Aorta (tissue), 5 donors: ENCODE data around the gene CTXN2. TPM values are rescaled to one million over a fixed set of nuclear protein-coding genes. Genes with fewer than 3 reads are reported as not detected.

Experiments
- ATAC-seq: fragments of 200-7000 bp; cut with Tn5 transposase; one replicate; pipeline ENCODE4 v1.9.1; 2022; ENCODE audit warnings: moderate library complexity; ENCODE audit not compliant: low FRiP score
- DNase-seq, 2 donors: peaks; one replicate each; pipeline ENCODE4 v3.0.0-alpha.2; 2020
- H3K27ac ChIP-seq, 2 donors: one replicate each; pipeline ENCODE4 v1.5.1; 2013; ENCODE audit warnings: low read length in 2 of 2, mild to moderate bottlenecking in 2 of 2, moderate library complexity in 2 of 2, control low read depth in 1 of 2, inconsistent platforms in 1 of 2, low read depth in 1 of 2
- H3K27me3 ChIP-seq, 2 donors: one replicate each; pipeline ENCODE4 v1.6.1; 2013; ENCODE audit warnings: control low read depth in 1 of 2, low read length in 1 of 2, mild to moderate bottlenecking in 1 of 2, moderate library complexity in 1 of 2; ENCODE audit not compliant: insufficient read depth in 2 of 2, control insufficient read depth in 1 of 2
- H3K36me3 ChIP-seq, 2 donors: one replicate each; pipeline ENCODE4 v1.6.1; 2013; ENCODE audit warnings: control low read depth in 1 of 2, low read length in 1 of 2, mild to moderate bottlenecking in 1 of 2; ENCODE audit not compliant: insufficient read depth in 2 of 2, control insufficient read depth in 1 of 2
- H3K4me1 ChIP-seq, 2 donors: one replicate each; pipeline ENCODE4 v1.6.1; 2013; ENCODE audit warnings: low read length in 2 of 2, control low read depth in 1 of 2, mild to moderate bottlenecking in 1 of 2, moderate library complexity in 1 of 2; ENCODE audit not compliant: insufficient read depth in 2 of 2, control insufficient read depth in 1 of 2
- H3K4me3 ChIP-seq, 2 donors: one replicate each; pipeline ENCODE4 v1.5.1; 2013; ENCODE audit warnings: low read length in 2 of 2, control low read depth in 1 of 2, mild to moderate bottlenecking in 1 of 2
- H3K9me3 ChIP-seq: one replicate; pipeline ENCODE4 v1.6.1; 2013; ENCODE audit warnings: mild to moderate bottlenecking, low read length; ENCODE audit not compliant: control insufficient read depth
- WGBS, 2 donors: extraction: QIAGEN DNeasy Blood & Tissue Kit; methylation state at CpG; one replicate each; pipeline ENCODE4 v1.1.7; 2013; 5-methylcytosine and 5-hydroxymethylcytosine counted together
- intact Hi-C, 2 donors: fragments of 100-400 bp; cut with DNase I; formaldehyde crosslinking; loops; one replicate each; pipeline versions ENCODE4 v1.14.2 to v1.15.0; 2022
- polyA plus RNA-seq, 2 donors: library from polyadenylated mRNA; stranded (reverse); fragments of 200-250 nt; gene quantifications; one replicate each; pipeline ENCODE4 v1.2.3, GENCODE V29; 2013
- total RNA-seq, 2 donors: library from RNA; stranded (reverse); fragmentation: NEBNext Ultra II Directional; extraction: Animal tissue kit (Norgen Biotek cat#: 25700); gene quantifications; one replicate each; pipeline ENCODE4 v1.2.1, GENCODE V29; 2021
- donor health status: healthy with polysubstance abuse.
- donor health status: Bipolar disorder and iron deficiency.
- donor health status: DM: no; HTN: no; CAD: no.
- donor health status: DM: no; HTN: no; CAD: no.
- donor health status: DM: yes; HTN: yes; CAD: no.

CTXN2 gene
- total and polyA plus RNA-seq, 4 donors, result not detected

DNA sequence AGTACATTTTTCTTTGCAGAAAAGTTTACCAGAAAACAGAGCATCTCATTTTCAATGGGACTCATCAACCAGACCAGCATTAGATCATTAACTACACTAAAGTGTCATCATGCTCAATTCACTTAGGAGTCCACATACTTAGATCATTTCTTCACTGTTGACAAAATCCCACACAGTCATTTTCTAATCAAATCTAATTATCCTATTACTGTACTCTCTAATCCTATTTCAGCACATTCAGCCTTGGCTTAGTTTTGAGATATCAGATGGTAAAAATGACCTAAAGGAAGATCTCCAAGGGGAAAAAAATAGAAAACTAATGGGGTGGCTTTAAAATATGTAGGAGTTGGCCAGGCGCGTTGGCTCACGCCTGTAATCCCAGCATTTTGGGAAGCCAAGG lies 5.2 kb upstream of the CTXN2 start:
- Histone ChIP-seq H3K9me3 (no peaks in the 10 kb centered on the region), H3K27ac (no peak overlapping the region), H3K4me3 (no peak overlapping the region), H3K4me1 (no peaks in the 10 kb centered on the region), H3K36me3 (no peaks in the 10 kb centered on the region), H3K27me3 (no peaks in the 10 kb centered on the region)
- ATAC-seq (no peak), DNase-seq (no peak)
- intact Hi-C loops, result no loop called here
- 90% methylated on average over 3 of the region's 3 CpGs for WGBS, 2 donors

GRCh38 chr15:48190932-48191573 lies 412 bp upstream of the CTXN2 start:
- Histone ChIP-seq H3K4me1 (no peaks in the 10 kb centered on the region), H3K4me3 (peak overlapping the region in 1 of 2 donors; percentile 16), H3K27ac (no peak overlapping the region), H3K36me3 (no peaks in the 10 kb centered on the region), H3K27me3 (no peaks in the 10 kb centered on the region), H3K9me3 (no peaks in the 10 kb centered on the region)
- 2 to 3% methylated on average over 15 of the region's 15 CpGs for WGBS, 2 donors
- no peak for ATAC-seq
- intact Hi-C loops, result no loop called here
- DNase-seq, result peak; percentile 80 to 94

DNA sequence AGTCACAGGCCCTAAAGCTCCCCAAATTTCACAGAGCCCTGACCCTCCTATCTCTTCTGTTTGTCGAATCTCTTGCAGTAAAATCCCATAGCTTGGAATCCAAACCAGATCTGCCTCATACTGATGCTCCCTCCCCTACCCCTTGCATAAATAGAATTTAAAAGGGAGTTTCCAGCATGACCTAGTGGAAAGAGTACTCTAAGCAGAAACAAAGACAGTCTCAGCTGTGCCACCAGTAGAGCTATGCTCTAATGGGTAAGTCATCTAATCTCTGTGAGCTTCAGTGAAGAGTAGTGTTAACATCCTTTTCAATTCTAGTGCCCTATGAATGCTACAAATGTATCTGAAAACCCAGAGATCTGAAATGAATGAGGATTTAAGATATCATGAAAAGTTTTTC lies 10.6 kb downstream of the CTXN2 start:
- intact Hi-C loops, result no loop called here
- ATAC-seq, result no peak
- whole genome bisulfite sequencing, 2 donors, result 82 to 90% methylated on average over 1 of the region's 1 CpG

DNA sequence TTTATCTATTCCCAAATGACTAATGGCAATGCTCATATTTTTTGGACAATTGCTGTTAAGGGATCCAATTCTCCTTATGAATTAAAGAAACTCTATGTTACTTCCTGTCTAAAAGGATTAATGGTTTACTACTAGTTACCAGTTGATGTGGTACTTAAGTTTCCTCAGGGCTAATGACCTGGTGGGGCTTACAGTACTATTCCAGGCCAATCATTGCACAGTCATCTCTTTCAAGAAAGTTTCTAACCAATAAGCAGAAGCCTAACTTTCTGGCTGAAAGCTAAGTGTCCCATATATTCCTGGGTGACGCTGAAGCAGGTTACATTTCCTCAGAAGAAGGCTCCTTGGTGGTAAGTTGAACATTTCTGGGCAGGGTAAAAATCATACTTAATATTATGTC lies 14.5 kb downstream of the CTXN2 start, which contains the start of gene SLC12A1:
Gene SLC12A1, plus strand, starts transcription at position 322 of the 400 bp plus-strand sequence. CDS start 1,418 bp downstream, outside the sequence.
- intact Hi-C loops, result no loop called here
- H3K27me3 ChIP-seq, result no peaks in the 10 kb centered on the region
- H3K36me3 ChIP-seq, result no peaks in the 10 kb centered on the region
- H3K4me3 ChIP-seq, result no peak within 1 kb of the TSS
- no peaks in the 10 kb centered on the region for H3K9me3 ChIP-seq
- no peak for ATAC-seq
- no peak within 1 kb of the TSS for H3K27ac ChIP-seq
- H3K4me1 ChIP-seq, result no peaks in the 10 kb centered on the region
- 94 to 96% methylated on average over 1 of the region's 1 CpG for WGBS, 2 donors
- DNase-seq, result no peak

More for the DNA sequence above, 10.6 kb downstream of the CTXN2 start:
- Histone ChIP-seq H3K27me3 (no peaks in the 10 kb centered on the region), H3K27ac (no peak overlapping the region), H3K4me1 (no peaks in the 10 kb centered on the region), H3K36me3 (no peaks in the 10 kb centered on the region), H3K9me3 (no peaks in the 10 kb centered on the region), H3K4me3 (no peak overlapping the region)
- DNase-seq, result no peak

GRCh38 chr15:48221261-48221660 lies 29.8 kb downstream of the CTXN2 start:
- Histone ChIP-seq H3K27ac (peak overlapping the region in 1 of 2 donors; percentile 89), H3K4me3 (no peak overlapping the region)
- no peak for ATAC-seq

GRCh38 chr15:48221885-48222284 lies 30.4 kb downstream of the CTXN2 start:
- DNase-seq (peak in 1 of 2 donors; percentile 55), ATAC-seq (peak; percentile 81)
- WGBS, 2 donors, result 9 to 10% methylated on average over 4 of the region's 4 CpGs
- H3K4me3 ChIP-seq, result peak overlapping the region in 1 of 2 donors; percentile 59
- H3K36me3 ChIP-seq, result no peaks in the 10 kb centered on the region
- H3K4me1 ChIP-seq, result peaks cover 3 to 32% of the 10 kb centered on the region in 2 donors
- no peaks in the 10 kb centered on the region for H3K27me3 ChIP-seq
- no peaks in the 10 kb centered on the region for H3K9me3 ChIP-seq
- intact Hi-C loops, result loop anchor here in 1 of 2 donors (5.0 to 10.0 kb wide), 4 partner anchors 45 to 193 kb away; partner anchors contain the start of gene MYEF2
- peak overlapping the region in 1 of 2 donors; percentile 87 for H3K27ac ChIP-seq

More at GRCh38 chr15:48221261-48221660, 29.8 kb downstream of the CTXN2 start:
- WGBS, 2 donors, result 0 to 5% methylated on average over 1 of the region's 1 CpG
- Histone ChIP-seq H3K9me3 (no peaks in the 10 kb centered on the region), H3K27me3 (no peaks in the 10 kb centered on the region), H3K36me3 (no peaks in the 10 kb centered on the region), H3K4me1 (peaks cover 3 to 26% of the 10 kb centered on the region in 2 donors)
- no peak for DNase-seq
- intact Hi-C loops, result loop anchor here in 1 of 2 donors (5.0 to 10.0 kb wide), 4 partner anchors 44 to 194 kb away; partner anchors contain the start of gene MYEF2

- peaks cover 3 to 33% of the 10 kb centered on the region in 2 donors for H3K4me1 ChIP-seq
- H3K4me3 ChIP-seq, result no peak overlapping the region
- no peaks in the 10 kb centered on the region for H3K9me3 ChIP-seq
- 2 to 4% methylated on average over 1 of the region's 1 CpG for WGBS, 2 donors
- ATAC-seq, result no peak
- H3K27me3 ChIP-seq, result no peaks in the 10 kb centered on the region
- DNase-seq, result no peak
- no peaks in the 10 kb centered on the region for H3K36me3 ChIP-seq
- intact Hi-C loops, result loop anchor here in 1 of 2 donors (5.0 to 10.0 kb wide), 4 partner anchors 45 to 192 kb away; partner anchors contain the start of gene MYEF2
- peak overlapping the region; percentile 94 to 95 for H3K27ac ChIP-seq
These were observed 31.2 kb downstream of the CTXN2 start for GRCh38 chr15:48222627-48223026.

GRCh38 chr15:48225771-48226170 lies 34.3 kb downstream of the CTXN2 start:
- Histone ChIP-seq H3K4me3 (no peak overlapping the region), H3K9me3 (no peaks in the 10 kb centered on the region), H3K27me3 (no peaks in the 10 kb centered on the region), H3K36me3 (no peaks in the 10 kb centered on the region), H3K27ac (peak overlapping the region; percentile 1 to 76), H3K4me1 (peaks cover 2 to 33% of the 10 kb centered on the region in 2 donors)
- 77 to 88% methylated on average over 3 of the region's 3 CpGs for WGBS, 2 donors
- ATAC-seq, result no peak
- no peak for DNase-seq
- intact Hi-C loops, result loop anchor here in 1 of 2 donors (10.0 kb wide), 1 partner anchor 189 kb away; no protein-coding TSS in a partner anchor

- H3K27ac ChIP-seq, result no peak overlapping the region
- intact Hi-C loops, result no loop called here
- peaks cover 0 to 16% of the 10 kb centered on the region in 2 donors for H3K4me1 ChIP-seq
- H3K27me3 ChIP-seq, result no peaks in the 10 kb centered on the region
- ATAC-seq (no peak), DNase-seq (no peak)
- 92 to 96% methylated on average over 5 of the region's 5 CpGs for WGBS, 2 donors
- H3K4me3 ChIP-seq, result no peak overlapping the region
- no peaks in the 10 kb centered on the region for H3K9me3 ChIP-seq
- no peaks in the 10 kb centered on the region for H3K36me3 ChIP-seq
These were observed 39.0 kb downstream of the CTXN2 start for GRCh38 chr15:48230498-48230897.
